ENCODE results near the gene URB1.

DNA sequence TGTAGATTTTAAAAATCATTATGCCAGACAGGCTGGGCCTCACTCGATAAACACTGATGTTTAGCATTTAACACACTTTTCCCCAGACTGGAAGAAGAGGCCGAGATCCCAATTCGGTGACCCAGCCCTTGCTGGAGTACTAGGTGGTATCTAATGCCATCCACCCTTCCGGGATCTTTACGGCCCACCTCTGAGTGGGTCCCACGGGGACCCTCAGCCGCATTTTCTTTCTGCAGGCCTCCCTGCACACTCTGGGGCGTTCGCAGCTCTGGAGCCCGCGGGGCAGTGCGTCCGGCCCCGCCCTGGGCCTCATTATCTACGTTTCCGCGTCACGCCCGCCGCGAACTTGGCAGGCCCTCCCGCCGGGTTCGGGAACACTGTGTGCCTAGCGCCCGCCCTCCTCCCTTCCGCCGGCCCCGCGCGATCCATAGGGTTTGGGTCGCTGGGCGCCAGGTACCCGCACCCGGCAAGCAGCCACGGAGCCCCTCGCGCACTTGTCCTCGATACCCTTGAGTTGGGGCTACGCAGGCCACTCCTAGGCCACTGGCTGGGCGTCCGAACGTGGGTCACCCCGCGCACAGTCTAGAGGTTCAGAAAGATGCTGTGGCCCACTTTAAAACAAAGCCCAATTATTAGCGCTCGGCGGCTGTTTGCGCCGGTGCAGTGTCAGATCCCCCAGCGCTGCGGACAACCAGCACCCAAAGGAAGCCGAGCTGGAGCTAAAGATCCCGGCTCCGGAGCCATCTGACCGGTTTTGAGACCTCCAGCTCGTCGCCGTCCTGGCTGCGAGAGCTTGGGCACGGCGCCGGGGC is 18.7 kb upstream of the URB1 start:
- TF ChIP-seq EZH2 (IDR thresholded peaks at IDR 0.05; ENCODE audit: borderline replicate concordance), result peak; percentile 54
- TF ChIP-seq, protein P1, sequence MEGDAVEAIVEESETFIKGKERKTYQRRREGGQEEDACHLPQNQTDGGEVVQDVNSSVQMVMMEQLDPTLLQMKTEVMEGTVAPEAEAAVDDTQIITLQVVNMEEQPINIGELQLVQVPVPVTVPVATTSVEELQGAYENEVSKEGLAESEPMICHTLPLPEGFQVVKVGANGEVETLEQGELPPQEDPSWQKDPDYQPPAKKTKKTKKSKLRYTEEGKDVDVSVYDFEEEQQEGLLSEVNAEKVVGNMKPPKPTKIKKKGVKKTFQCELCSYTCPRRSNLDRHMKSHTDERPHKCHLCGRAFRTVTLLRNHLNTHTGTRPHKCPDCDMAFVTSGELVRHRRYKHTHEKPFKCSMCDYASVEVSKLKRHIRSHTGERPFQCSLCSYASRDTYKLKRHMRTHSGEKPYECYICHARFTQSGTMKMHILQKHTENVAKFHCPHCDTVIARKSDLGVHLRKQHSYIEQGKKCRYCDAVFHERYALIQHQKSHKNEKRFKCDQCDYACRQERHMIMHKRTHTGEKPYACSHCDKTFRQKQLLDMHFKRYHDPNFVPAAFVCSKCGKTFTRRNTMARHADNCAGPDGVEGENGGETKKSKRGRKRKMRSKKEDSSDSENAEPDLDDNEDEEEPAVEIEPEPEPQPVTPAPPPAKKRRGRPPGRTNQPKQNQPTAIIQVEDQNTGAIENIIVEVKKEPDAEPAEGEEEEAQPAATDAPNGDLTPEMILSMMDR (IDR thresholded peaks at IDR 0.05; ENCODE audit: poor library complexity), result no peak
- no peak for TF ChIP-seq EZH2phosphoT487 (IDR thresholded peaks at IDR 0.05; ENCODE audit: low read depth, severe bottlenecking, unreplicated experiment)

Data from hepatocyte (in vitro differentiated cells).